Progenitor cell of endocrine pancreas (in vitro differentiated cells): ENCODE measurements around the gene PIAS3. TPM values are rescaled to one million over a fixed set of nuclear protein-coding genes. Genes with fewer than 3 reads are reported as not detected.
"Not testable (repeated sequence)": the region's sequence is repeated elsewhere in the genome, so short reads cannot be mapped to it uniquely, and the experiment has no call there.

Source experiments
- DNase-seq: peaks from one replicate; pipeline ENCODE4 v3.0.0; 2021; ENCODE audit warnings: low spot score; ENCODE audit not compliant: unreplicated experiment
- H3K27ac Mint-ChIP-seq: 2 replicates; pipeline ENCODE4 v1.8.0; 2021; ENCODE audit warnings: mild to moderate bottlenecking, moderate library complexity, mixed read lengths
- H3K27me3 Mint-ChIP-seq: 2 replicates; pipeline ENCODE4 v1.8.0; 2021; ENCODE audit warnings: mixed read lengths
- H3K36me3 Mint-ChIP-seq: 2 replicates; pipeline ENCODE4 v1.8.0; 2022; ENCODE audit warnings: mixed read lengths; ENCODE audit not compliant: insufficient read depth
- H3K4me1 Mint-ChIP-seq: 2 replicates; pipeline ENCODE4 v1.8.0; 2021; ENCODE audit warnings: low read depth, mixed read lengths
- H3K4me3 Mint-ChIP-seq: 2 replicates; pipeline ENCODE4 v1.8.0; 2021; ENCODE audit warnings: low read depth, mild to moderate bottlenecking, moderate library complexity, mixed read lengths
- H3K9me3 Mint-ChIP-seq: 2 replicates; pipeline ENCODE4 v1.8.0; 2021; ENCODE audit warnings: low read depth, mixed read lengths
- total RNA-seq: library from RNA; stranded (reverse); gene quantifications from 2 replicates; pipeline ENCODE4 v1.2.1, GENCODE V29; 2021
- TF ChIP-seq, protein P1 (sequence below): fragments of 200-600 bp; sonication (generic); IDR thresholded peaks from one replicate; pipeline ENCODE4 v1.5.0; 2021; ENCODE audit warnings: antibody characterized with exemption, mild to moderate bottlenecking; ENCODE audit not compliant: unreplicated experiment

PIAS3 gene
- total RNA-seq, 1 donor from 2014 or later = 36.9 TPM

DNA sequence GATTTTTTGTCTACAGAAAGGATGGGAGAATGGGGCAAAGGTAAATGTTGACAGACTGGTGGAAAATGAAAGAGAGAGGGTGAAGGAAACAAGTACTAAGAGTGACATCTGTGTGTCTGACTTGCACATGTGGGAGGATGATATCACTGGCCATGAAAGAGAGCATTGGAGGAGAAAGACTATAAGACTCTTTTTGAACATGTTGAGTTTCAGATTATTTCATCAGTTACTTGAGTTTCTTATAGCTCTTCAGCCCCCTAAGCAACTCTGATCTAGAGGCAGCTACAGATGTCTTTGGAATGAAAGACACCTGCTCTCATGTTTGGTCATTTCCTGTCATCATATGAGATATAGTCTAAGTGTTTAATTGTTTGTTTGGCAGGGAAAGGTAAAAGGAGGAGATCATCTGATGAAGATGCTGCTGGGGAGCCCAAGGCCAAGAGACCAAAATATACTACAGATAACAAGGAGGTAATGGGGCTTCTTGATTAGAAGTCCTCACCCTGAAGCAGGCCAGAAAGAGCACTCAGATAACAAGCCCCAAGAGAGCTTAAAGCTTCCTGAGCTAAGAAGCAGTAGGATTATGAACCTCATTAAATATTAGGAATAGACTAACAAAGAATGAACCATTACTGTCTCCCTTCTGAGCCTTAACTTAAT is 30.4 kb downstream of the PIAS3 start:
- Mint-ChIP-seq H3K9me3 (no peaks in the 10 kb centered on the region), H3K36me3 (peaks cover 40% of the 10 kb centered on the region)

DNA sequence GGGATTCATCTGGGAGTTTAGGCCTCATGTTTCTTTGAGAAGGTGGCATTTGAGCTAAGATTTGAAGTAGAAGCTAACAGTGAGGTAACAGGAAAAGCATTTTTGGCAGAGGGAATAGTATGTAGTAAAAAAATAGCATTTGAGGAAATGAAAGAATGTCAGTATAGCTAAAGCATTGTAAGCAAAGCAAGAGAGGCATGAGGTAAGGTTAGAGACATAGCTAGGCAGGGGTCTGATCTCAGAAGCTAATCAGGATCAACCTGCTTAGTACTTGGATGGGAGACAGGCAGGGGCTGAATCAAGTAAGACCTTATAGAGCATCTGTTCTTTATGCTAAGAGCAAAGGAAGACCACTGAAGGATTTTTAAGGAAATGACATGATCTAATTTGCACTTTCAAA is 30.9 kb downstream of the PIAS3 start:
- Mint-ChIP-seq H3K4me1 (peaks cover 14% of the 10 kb centered on the region), H3K36me3 (peaks cover 36% of the 10 kb centered on the region), H3K9me3 (no peaks in the 10 kb centered on the region), H3K27me3 (no peaks in the 10 kb centered on the region), H3K4me3 (no peak overlapping the region), H3K27ac (peak overlapping the region; percentile 51)
- TF ChIP-seq, protein P1, sequence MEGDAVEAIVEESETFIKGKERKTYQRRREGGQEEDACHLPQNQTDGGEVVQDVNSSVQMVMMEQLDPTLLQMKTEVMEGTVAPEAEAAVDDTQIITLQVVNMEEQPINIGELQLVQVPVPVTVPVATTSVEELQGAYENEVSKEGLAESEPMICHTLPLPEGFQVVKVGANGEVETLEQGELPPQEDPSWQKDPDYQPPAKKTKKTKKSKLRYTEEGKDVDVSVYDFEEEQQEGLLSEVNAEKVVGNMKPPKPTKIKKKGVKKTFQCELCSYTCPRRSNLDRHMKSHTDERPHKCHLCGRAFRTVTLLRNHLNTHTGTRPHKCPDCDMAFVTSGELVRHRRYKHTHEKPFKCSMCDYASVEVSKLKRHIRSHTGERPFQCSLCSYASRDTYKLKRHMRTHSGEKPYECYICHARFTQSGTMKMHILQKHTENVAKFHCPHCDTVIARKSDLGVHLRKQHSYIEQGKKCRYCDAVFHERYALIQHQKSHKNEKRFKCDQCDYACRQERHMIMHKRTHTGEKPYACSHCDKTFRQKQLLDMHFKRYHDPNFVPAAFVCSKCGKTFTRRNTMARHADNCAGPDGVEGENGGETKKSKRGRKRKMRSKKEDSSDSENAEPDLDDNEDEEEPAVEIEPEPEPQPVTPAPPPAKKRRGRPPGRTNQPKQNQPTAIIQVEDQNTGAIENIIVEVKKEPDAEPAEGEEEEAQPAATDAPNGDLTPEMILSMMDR = no peak
- no peak for DNase-seq

More for the DNA sequence above, 30.4 kb downstream of the PIAS3 start:
- TF ChIP-seq, protein P1 = no peak
- peaks cover 14% of the 10 kb centered on the region for H3K4me1 Mint-ChIP-seq
- H3K27ac Mint-ChIP-seq = no peak overlapping the region
- DNase-seq = no peak
- H3K27me3 Mint-ChIP-seq = no peaks in the 10 kb centered on the region
- H3K4me3 Mint-ChIP-seq = no peak overlapping the region

DNA sequence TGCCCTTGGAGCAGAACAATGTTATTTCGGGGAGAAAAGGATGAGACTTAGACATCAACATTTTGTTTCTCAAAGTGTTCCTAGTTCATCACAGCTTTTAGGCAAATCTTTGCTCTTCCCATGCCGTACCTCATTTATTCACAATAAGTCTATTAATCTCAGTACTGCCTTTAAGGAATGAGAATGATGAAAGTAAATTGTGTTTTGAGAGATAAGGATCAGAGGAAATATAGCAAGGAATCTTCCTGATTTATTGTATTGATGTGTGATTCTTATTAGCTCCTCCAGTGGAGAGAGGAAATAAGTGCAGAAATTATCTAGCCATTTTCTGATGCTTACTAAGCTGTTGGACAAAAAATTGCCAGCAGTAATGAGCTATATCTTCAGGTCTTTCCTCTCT is 32.9 kb downstream of the PIAS3 start:
- peak overlapping the region; percentile 84 for H3K27ac Mint-ChIP-seq
- DNase-seq = no peak
- H3K4me3 Mint-ChIP-seq = peak overlapping the region; percentile 94
- H3K4me1 Mint-ChIP-seq = peaks cover 14% of the 10 kb centered on the region
- no peaks in the 10 kb centered on the region for H3K27me3 Mint-ChIP-seq
- no peaks in the 10 kb centered on the region for H3K9me3 Mint-ChIP-seq
- H3K36me3 Mint-ChIP-seq = peaks cover 26% of the 10 kb centered on the region
- TF ChIP-seq, protein P1 = no peak

DNA sequence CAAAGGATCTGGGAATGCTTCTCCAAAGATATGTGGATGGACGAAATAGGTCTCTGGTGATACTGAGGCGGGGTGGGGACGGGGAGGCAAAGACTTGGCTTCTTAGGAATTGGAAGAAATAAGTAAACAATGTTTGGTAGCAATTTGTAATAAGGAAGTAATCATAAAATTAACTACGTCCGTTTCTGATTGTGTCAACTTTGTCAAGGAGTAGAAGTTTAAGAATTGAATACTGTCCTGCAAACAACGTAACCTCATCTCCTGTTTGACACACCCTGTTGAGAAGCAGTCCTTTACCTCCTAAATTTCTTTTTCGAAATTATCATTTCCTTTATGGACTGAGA is 34.4 kb downstream of the PIAS3 start:
- Mint-ChIP-seq H3K4me3 (peak overlapping the region; percentile 94), H3K36me3 (peaks cover 19% of the 10 kb centered on the region), H3K9me3 (no peaks in the 10 kb centered on the region), H3K27ac (peak overlapping the region; percentile 98), H3K27me3 (no peaks in the 10 kb centered on the region), H3K4me1 (peaks cover 14% of the 10 kb centered on the region)
- TF ChIP-seq, protein P1 = no peak
- DNase-seq = no peak

DNA sequence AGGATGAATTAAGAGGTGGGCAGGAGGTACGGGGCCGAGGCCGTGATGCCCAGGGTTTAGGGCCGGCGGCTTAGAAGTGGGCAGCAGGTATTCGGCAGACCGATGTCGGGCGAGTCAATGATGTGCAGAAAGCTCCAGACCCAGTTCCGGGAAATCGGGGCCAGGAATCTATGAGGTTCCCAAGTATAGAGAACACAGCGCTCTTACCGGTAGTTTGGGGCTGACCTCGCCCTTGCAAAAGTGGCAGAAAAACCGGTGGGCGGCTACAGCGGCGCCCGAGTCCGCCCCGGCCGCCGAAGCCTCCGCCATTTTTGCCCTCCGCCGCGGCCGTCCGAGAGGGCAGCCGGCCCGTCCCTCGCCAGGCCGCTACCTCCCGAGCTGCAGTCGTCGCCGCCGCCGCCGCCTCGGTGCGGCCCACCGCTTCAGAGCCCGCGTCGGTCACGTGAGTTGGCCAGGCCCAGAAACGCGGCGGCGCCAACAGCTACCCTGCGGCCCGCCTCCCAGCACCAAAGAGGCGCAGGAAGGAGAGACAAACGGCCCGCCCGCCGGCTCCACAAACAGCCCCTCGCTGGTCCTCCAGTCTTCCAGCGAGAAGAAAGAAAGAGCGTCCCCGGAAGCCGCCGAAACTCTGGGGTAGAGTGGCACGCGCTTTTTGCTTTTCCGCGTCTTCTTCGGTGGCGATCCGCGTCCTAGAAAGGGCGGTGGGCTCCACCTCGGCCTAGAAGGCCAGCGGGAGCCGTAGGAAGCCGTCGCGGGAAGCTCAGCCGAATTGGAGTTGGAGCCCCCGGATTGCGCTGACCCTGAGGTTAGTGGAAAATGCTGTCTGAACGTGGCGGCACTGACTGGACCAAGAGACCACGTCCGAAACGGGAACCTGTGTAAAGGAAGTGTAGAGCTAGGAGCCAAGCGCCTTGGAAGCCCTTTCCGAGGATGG is 35.0 kb downstream of the PIAS3 start, which contains the start of the genes POLR3C and RNF115:
Gene POLR3C (plus strand): TSS at position 636 of the 934 bp plus-strand sequence. CDS start 1,577 bp downstream, outside the sequence.
Gene RNF115 (minus strand): TSS at position 531 of the 934 bp plus-strand sequence. CDS start 222 bp downstream, at position 309.
- Mint-ChIP-seq H3K36me3 (peaks cover 17% of the 10 kb centered on the region), H3K4me3 (peak within 1 kb of the TSS; percentile 94), H3K4me1 (peaks cover 14% of the 10 kb centered on the region), H3K9me3 (no peaks in the 10 kb centered on the region), H3K27ac (peak within 1 kb of the TSS; percentile 98), H3K27me3 (no peaks in the 10 kb centered on the region)
- peak; percentile 68 for DNase-seq
- TF ChIP-seq, protein P1 = no peak

DNA sequence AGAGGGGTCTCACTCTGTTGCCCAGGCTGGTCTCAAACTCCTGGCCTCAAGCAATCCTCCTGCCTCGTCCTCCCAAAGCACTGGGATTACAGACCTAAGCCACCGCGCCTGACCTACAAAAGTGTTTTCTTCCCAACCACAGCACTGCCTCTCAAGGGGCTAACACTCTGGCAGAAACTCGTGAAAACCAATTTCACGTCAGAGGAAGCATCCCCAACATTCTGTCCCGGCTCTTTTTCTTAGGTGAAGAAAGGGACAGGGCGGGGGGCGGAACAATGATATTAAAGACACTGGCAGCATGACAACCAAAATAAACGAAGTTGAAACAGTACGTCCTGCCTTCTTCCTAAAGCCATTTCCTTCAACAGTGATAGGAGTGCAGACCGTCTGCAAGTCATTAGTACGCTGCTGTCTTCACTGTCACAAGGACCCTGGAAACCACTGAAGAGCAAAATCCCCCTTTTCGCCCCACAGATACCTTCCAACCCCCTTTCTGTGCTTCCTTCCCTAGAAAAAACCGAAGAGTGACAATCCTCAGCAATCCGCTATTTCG is 36.0 kb downstream of the PIAS3 start:
- peaks cover 11% of the 10 kb centered on the region for H3K36me3 Mint-ChIP-seq
- H3K9me3 Mint-ChIP-seq, H3K27ac Mint-ChIP-seq, DNase-seq, H3K4me3 Mint-ChIP-seq, H3K27me3 Mint-ChIP-seq: not testable (repeated sequence)
- H3K4me1 Mint-ChIP-seq = peaks cover 14% of the 10 kb centered on the region

DNA sequence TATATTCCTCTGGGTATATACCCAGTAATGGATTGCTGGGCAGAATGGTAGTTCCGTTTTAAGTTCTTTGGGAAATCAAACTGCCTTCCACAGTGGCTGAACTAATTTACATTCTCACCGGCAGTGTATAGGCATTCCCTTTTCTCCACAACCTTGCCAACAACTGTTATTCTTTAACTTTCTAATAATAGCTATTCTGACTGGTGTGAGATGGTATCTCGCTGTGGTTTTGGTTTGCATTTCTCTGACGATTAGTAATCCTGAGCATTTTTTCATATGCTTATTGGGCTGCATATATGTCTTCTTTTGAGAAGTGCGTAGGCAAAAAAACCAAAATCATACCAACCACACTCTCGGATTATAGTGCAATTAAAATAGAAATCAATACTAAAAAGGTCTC is 40.8 kb downstream of the PIAS3 start:
- not testable (repeated sequence) for H3K27ac Mint-ChIP-seq, H3K4me1 Mint-ChIP-seq, H3K4me3 Mint-ChIP-seq, H3K27me3 Mint-ChIP-seq, H3K36me3 Mint-ChIP-seq, H3K9me3 Mint-ChIP-seq, DNase-seq
